Measurements from ENCODE around the gene ATP9B.

The ATP9B gene, protein sequence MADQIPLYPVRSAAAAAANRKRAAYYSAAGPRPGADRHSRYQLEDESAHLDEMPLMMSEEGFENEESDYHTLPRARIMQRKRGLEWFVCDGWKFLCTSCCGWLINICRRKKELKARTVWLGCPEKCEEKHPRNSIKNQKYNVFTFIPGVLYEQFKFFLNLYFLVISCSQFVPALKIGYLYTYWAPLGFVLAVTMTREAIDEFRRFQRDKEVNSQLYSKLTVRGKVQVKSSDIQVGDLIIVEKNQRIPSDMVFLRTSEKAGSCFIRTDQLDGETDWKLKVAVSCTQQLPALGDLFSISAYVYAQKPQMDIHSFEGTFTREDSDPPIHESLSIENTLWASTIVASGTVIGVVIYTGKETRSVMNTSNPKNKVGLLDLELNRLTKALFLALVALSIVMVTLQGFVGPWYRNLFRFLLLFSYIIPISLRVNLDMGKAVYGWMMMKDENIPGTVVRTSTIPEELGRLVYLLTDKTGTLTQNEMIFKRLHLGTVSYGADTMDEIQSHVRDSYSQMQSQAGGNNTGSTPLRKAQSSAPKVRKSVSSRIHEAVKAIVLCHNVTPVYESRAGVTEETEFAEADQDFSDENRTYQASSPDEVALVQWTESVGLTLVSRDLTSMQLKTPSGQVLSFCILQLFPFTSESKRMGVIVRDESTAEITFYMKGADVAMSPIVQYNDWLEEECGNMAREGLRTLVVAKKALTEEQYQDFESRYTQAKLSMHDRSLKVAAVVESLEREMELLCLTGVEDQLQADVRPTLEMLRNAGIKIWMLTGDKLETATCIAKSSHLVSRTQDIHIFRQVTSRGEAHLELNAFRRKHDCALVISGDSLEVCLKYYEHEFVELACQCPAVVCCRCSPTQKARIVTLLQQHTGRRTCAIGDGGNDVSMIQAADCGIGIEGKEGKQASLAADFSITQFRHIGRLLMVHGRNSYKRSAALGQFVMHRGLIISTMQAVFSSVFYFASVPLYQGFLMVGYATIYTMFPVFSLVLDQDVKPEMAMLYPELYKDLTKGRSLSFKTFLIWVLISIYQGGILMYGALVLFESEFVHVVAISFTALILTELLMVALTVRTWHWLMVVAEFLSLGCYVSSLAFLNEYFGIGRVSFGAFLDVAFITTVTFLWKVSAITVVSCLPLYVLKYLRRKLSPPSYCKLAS

DNA sequence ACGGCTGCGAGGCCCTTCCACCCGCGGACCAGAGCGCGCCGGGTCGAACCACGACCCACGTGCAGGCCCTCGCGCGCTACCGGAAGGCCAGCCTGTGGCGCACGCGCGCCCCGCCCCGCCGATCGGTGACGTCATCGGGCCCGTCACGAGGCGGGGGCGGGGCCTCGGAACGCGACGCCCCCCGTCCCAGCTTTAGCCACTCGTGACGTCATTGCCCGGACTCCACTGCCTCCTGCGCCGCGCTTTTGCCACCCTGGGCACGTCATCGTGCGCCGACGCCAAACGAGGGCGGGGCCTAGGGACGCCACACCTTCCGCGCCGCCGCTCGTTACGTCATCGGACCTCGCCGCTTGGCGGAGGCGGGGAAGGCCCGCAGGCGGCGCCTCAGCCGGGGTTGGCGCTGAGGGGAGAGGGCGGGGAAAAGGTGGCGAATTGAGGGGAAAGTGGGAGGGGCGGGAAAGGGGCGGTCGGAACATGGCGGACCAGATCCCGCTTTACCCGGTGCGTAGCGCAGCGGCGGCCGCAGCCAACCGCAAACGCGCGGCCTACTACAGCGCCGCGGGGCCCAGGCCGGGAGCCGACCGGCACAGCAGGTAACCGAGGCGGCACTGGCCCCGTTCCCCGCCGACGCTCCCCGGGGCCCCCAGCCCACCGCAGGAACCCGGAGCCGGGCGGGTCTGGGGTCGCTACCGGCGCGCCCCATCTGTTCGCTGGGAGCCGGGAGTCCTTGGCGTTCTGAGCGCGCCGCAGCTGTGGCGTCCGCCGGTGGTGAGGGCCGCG lies at the start of gene ATP9B:
Gene ATP9B, plus strand, starts transcription at position 458 of the 780 bp plus-strand sequence. Its CDS starts 17 bp downstream, at position 475.
- DNase-seq: peak; percentile 84

DNA sequence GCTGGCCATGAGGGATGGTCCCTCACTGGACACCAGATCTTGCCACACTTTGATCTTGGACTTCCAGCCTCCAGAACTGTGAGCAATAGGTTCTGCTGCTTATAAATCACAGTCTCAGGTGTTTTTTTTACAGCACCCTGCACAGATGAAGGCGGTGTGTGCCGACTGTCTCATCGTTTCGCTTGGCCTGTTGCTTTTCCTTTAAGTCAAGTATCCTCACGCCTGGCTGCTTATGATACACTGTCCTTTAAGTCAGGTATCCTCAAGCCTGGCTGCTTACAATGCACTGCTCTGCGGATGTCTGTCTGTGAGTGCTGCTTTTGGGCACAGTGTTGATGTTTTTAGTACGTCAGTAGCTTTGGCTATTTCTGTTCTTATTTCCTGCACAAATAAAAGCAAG lies 49.3 kb upstream of the ATP9B start:
- no peak for DNase-seq

DNA sequence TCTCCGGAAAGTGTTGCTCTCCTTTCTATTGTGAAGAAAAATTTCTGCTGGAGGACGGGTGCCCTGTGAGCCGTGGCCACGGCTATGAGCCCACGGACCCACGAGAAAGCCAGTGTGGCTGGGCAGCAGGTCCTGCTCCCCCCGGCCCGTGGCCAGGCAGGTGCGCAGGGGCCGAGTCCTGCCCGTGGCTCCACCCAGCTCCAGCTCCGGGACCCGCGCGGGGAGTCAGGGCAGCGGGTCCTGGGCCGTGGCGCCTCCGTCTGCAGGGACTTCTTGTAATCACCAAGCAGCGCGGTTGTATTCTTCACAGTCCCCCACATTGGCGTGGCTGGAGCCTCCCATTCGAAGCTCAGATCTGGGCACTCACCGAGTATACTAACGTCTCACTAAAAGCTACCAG lies 46.6 kb upstream of the ATP9B start:
- no peak for DNase-seq

DNA sequence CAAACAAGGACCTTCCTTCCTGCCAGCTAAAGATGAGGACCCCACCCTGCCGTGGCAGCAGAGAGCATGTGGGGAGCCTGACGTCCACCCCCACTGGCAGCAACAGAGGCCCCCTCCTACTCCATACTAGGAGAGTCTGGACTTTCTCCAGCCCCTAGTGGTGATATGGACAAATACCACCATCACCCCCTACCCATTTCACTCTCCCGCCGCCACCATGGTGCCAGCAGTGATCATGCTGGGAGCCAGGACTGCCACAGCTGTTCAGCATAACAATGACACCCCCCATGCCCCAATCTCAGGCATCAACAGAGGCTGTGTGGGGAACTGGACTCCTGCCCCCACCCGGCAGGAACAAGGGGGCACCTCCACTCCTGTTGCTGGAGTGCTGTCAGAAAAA lies 42.7 kb upstream of the ATP9B start:
- DNase-seq: no peak

GRCh38 chr18:79030680-79031079 lies 38.5 kb upstream of the ATP9B start:
- no peak for DNase-seq

DNA sequence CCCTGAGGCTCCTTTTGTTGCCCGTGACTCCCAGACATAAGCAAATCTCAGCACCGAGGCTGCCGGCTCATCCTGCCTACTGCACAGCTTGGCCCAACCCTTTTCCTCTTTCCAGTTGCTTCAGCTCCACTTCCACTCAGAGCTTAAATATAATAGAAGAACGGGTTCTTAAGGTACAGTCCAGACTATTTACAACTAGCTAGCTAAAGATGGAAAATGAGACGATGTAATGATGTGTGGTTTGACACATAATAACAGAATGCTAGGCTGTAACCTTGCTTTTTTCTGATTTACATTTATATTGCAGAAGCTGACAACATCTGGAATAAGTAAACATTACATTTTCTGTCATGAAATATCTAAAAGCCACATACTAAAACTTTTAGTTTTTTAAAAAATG lies 26.9 kb upstream of the ATP9B start:
- no peak for DNase-seq

DNA sequence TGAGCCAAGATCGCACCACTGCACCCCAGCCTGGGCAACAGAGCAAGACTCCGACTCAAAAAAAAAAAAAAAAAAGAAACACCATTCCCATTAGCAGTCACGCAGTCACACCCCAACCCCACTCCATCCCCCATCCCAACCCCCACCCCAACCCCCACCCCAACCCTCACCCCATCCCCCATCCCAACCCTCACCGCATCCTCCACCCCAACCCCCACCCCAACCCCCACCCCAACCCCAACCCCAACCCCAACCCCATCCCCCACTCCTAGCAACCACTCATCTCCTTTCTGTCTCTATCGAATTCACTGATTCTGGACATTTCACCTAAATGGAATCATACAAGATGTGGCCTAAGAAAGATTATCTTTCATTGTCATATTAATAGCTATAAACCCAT lies 25.9 kb upstream of the ATP9B start:
- no peak for DNase-seq

DNA sequence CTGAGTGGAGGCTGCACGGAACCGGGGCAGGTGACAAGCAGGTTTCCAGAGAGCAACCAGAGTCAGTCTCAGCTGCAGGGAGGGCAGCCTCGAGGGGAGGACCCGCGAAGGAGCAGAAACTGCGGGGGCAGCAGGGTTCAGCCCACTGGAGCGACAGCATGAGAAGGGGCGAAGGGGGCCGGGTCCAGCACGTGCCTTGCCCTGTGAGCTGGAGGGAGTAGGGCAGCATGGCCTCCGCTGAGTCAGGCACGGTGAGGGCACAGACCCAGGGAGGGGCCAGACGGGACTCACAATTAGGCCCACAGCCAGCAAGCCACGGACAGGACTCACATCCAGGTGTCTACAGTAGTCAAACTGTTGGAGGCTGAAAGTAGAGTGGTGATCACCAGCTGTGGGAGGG lies 22.7 kb upstream of the ATP9B start:
- DNase-seq: no peak

DNA sequence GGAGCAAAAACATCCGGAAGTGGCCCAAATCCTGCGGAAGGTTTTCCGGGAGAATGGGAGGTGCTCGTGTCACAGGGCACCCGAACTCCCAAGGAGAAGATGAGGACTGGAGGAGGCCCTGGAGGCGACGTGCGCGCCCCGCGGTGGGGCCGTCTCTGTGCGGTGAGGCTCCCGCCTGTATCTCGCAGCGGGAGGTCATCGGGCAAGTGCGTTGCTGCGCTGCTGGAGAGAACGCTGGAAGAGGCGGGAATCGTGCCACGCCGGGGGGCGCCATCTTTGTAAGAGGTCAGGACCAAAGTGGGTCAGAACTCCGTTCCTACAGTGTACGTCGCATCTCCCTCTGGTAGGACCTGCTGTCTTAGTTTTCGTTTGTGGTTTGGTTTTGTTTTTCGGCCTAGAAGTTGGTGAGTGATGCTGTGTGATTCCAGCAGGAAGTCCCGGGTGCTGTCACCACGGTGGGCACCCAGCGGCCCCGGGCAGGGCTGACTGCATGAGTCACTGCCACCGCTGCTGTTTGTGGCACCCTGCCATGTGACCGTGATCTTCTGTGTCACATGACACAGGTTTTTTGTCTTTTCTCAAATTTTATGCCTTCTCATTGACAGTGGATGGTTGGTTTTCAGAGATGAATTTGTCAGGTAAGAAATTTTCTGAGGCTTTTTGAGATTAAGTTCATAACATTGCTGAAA lies 21.5 kb upstream of the ATP9B start:
- no peak for DNase-seq

- DNase-seq: no peak
Observed at GRCh38 chr18:79048245-79048632, 21.0 kb upstream of the ATP9B start.

DNA sequence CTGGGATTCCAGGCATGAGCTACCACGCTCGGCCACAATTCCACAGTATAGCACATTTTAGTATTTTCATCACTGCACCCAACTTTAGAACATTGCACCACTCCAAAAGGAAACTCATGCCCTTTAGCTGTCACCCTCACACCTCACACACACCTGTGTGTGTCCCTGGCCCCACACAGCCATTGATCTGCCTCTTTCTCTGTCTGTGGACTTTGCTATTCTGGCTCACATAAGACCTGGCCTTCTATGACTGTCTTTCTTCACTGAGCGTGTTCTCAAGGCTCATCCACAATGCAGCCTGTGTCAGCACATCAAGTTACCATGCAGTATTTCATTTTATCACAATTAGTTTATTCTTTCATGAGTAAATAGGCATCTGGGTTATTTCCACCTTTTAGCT lies 19.7 kb upstream of the ATP9B start:
- no peak for DNase-seq

- no peak for DNase-seq
Observed at GRCh38 chr18:79050005-79050404, 19.2 kb upstream of the ATP9B start.

GRCh38 chr18:79056827-79057367 lies 12.3 kb upstream of the ATP9B start:
- peak; percentile 62 for DNase-seq

DNA sequence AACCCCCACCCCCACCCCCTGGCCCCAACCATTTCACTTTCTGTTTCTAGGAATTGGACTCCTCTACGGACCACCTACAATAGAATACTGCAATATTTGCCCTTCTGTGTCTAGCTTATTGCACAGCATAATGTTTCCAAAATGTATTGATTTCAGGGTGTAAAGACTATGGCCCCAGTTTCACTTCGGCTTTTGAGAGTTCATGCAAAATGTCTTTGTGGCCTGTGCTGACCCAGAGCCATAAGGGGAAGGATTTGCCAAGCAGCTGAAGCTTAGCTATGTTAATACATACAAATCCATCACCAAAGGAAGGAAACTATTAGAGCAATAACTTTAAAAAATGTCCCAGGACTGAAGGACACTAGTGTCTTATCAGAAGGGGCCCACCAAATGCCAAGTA lies 11.2 kb upstream of the ATP9B start:
- DNase-seq: no peak

- DNase-seq: peak; percentile 66
Observed at GRCh38 chr18:79062806-79063205, 6.4 kb upstream of the ATP9B start.

- peak; percentile 84 for DNase-seq
Observed at GRCh38 chr18:79064228-79064627, 5.0 kb upstream of the ATP9B start.

- no peak for DNase-seq
Observed at GRCh38 chr18:79065802-79066201, 3.4 kb upstream of the ATP9B start.

GRCh38 chr18:79067611-79068010 lies 1.6 kb upstream of the ATP9B start:
- DNase-seq: no peak

DNA sequence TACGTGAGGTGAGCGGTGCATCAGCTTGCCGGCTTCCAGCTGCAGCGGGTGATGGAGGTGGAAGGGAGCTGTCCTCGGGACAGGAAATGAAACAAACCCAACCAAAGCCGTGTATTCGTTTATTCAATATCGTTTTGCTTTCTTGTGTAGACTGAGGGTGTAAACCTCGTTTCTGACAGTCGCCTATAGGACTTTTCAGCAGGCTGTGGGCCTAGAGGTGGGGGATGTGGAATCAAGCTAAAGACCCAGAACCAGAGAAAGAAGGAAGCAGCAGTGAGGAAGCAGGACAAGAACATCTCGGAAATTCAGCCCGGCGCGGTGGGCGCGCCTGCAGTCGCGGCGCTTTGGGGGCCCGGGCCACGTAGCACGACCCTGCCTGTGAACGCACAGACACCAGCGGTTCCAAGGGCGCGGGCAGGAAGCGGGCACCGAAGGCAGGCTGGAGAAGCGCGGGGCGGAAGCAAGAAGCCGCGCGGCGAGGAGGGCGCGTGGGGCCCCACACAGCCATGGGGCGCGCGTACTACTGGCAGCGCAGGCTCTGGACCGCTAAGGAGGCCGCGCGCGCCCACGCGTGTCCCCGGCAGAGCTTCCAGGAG lies 755 bp upstream of the ATP9B start:
- no peak for DNase-seq

DNA sequence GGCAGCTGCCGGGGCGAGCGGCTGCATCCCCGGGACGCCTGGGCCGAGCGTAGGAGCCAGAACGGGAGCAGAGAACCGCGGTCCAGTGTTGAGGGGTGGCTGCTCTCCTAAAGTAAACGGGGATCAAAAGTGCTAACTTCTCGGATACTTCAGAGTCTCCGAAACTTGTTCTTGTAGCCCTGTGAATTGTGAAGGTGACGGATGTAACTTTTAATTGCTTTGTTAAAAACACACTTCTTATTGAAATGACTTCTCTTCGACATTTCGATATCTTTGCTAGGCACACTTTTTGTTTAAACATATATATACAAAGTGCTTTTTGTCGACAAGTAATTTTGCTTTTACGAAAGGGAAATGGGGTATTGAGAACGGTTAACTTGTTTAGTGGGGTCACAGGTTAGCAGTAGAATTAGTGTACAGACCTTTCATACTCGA lies 540 bp downstream of the ATP9B start:
- DNase-seq: no peak

GRCh38 chr18:79070486-79070885 lies 1.3 kb downstream of the ATP9B start:
- DNase-seq: no peak

Measured in NCI-H510A (cell line).